ENCODE measurements around the gene FHIT.

GRCh38 chr3:60431599-60431958, 819.7 kb downstream of the FHIT start:
- TF ChIP-seq CTCF (IDR thresholded peaks at IDR 0.05), result no peak
- no peak for TF ChIP-seq POLR2A (IDR thresholded peaks at IDR 0.05)

All from Peyer's patch (tissue), 4 donors.